MV-4-11 (cell line): ENCODE data around the gene SLC28A2.
"Not testable (repeated sequence)": the region's sequence is repeated elsewhere in the genome, so short reads cannot be mapped to it uniquely, and the experiment has no call there.

Experiments
- DNase-seq: peaks from one replicate; lab custom pipeline; 2025; lab: John Stamatoyannopoulos, UW

SLC28A2 gene

GRCh38 chr15:45263854-45264253 is 11.8 kb downstream of the SLC28A2 start:
- DNase-seq = no peak

- no peak for DNase-seq
These were observed 13.5 kb downstream of the SLC28A2 start for GRCh38 chr15:45265506-45265905.

GRCh38 chr15:45268135-45268534 is 16.1 kb downstream of the SLC28A2 start:
- DNase-seq = peak; percentile 9

- DNase-seq = no peak
These were observed 22.8 kb downstream of the SLC28A2 start for GRCh38 chr15:45274636-45275380.

- DNase-seq = peak; percentile 30
These were observed 24.8 kb downstream of the SLC28A2 start for GRCh38 chr15:45276831-45277230.

- DNase-seq = peak; percentile 97
These were observed 27.1 kb downstream of the SLC28A2 start for GRCh38 chr15:45279024-45279698.

- DNase-seq = no peak
These were observed 33.4 kb downstream of the SLC28A2 start for GRCh38 chr15:45285413-45285812.

GRCh38 chr15:45287390-45287956 is 35.4 kb downstream of the SLC28A2 start:
- no peak for DNase-seq

- no peak for DNase-seq
These were observed 36.9 kb downstream of the SLC28A2 start for GRCh38 chr15:45288947-45289346.

GRCh38 chr15:45291822-45292582 is 40.0 kb downstream of the SLC28A2 start:
- no peak for DNase-seq

- DNase-seq = not testable (repeated sequence)
These were observed 41.3 kb downstream of the SLC28A2 start for GRCh38 chr15:45293326-45293725.

- not testable (repeated sequence) for DNase-seq
These were observed 46.9 kb downstream of the SLC28A2 start for GRCh38 chr15:45298964-45299378.

- DNase-seq = no peak
These were observed 52.7 kb downstream of the SLC28A2 start for GRCh38 chr15:45304711-45305110.

GRCh38 chr15:45306105-45306504 is 54.1 kb downstream of the SLC28A2 start:
- no peak for DNase-seq

GRCh38 chr15:45307230-45307924 is 55.3 kb downstream of the SLC28A2 start:
- peak; percentile 49 for DNase-seq

GRCh38 chr15:45314117-45314516 is 62.1 kb downstream of the SLC28A2 start:
- DNase-seq = not testable (repeated sequence)

GRCh38 chr15:45314960-45315359 is 62.9 kb downstream of the SLC28A2 start:
- DNase-seq = peak; percentile 70

GRCh38 chr15:45319472-45320214 is 67.6 kb downstream of the SLC28A2 start:
- no peak for DNase-seq

GRCh38 chr15:45320581-45321205 is 68.7 kb downstream of the SLC28A2 start:
- DNase-seq = no peak

- no peak for DNase-seq
These were observed 74.2 kb downstream of the SLC28A2 start for GRCh38 chr15:45326280-45326679.

- DNase-seq = no peak
These were observed 74.7 kb downstream of the SLC28A2 start for GRCh38 chr15:45326741-45327140.
